HG02623 (cell line): ENCODE measurements around the gene GLS.
"Not testable (repeated sequence)": the region's sequence is repeated elsewhere in the genome, so short reads cannot be mapped to it uniquely, and the experiment has no call there.

Experiments
- ATAC-seq: cut with Tn5 transposase; IDR thresholded peaks from one replicate; pipeline ENCODE4 v1.9.1; 2021; ENCODE audit warnings: moderate library complexity; ENCODE audit not compliant: unreplicated experiment

GLS gene

DNA sequence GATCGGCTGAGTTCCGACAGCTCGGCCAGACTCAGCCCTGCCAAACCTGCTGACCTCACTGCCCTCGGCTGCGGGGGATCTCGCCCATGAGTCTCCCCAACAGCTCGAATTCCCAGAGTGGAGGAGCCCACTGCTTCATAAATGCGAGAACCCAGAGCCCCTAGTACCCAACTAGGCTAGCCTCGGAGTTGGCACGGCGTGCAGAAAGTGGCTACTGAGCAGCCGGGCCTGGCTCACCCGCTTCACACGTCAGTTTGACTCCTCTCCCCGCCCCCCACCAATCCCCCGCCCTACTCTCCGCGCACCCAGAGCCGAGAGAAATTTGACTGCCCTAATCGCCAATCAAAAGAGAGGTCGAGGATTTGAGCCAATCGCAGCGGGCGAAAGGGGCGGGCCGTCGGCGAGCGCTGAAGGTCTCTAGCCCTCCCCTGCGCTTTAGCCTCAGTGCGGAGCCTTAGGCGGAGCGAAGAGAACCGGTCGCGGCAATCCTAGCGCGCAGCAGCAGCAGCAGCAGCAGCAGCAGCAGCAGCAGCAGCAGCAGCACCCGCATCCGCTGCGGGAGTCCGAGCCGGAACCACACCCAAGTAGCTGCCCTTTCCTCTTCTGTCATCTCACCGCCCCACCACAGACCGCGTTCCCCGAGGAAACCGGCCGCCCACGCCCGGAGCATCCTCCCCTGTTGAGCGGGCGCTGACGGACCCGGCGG lies at the start of gene GLS:
Gene GLS (plus strand): TSS at position 444 of the 706 bp plus-strand sequence. CDS start 264 bp downstream, outside the sequence.
- ATAC-seq = peak; percentile 60

DNA sequence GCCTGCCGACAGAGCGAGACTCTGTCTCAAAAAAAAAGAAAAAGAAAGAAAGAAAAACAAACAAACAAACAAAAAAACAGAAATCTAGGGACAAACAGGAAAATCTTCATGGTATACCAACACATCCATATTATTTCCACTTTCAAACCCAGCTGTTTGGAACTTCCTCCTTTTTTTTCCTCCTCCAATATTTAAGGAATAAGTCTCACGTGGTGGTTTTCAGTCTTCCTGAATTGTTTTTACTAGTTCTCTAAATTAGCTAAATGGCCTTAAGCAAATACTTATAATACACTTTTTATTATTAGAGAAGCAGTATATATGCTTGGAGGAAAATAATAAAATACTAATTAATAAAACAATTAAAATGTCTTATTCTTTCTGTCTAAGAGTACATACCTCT lies 48.7 kb upstream of the GLS start:
- no peak for ATAC-seq

DNA sequence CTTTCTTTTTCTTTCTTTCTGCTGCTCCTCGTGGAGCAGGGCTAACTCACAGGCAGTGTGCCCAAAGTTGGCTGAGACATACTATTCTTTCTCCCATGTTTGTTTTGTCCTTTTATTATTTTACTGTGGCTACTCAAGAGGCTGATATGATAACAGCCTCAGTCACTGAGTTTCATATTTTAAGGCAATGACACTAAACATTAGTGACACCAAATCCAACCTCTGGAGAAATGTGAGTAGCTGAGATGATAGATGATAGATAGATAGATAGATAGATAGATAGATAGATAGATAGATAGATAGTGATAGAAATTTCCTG lies 45.8 kb upstream of the GLS start:
- no peak for ATAC-seq

DNA sequence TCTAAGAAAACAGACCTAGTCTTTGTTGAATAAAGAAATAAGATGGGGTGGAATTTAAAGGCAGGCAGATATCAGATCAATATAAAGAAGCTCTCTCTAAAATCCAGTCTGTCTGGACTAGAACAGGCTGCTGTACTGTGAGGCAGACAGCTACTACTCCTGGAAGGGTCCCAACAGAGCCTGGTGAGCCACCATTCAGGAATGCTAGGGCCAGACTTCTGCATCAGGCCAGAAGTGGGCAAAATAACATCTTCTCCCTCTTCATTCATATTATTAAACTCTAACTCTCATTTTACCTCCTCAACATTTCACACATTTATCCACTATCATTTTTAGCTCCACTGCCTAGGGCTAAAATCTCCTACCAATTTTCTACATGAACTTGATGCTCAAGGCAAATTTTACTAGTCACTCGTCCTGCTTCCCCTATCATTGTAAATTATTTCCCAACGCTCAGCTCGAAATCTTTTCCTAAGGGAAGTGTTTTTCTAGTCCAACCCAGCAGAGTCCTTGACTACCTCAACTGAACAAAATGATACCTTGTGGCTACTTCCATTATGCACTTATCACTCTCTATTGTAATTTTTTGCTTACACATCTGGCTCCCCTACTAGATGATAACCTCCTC lies 45.2 kb upstream of the GLS start:
- no peak for ATAC-seq

DNA sequence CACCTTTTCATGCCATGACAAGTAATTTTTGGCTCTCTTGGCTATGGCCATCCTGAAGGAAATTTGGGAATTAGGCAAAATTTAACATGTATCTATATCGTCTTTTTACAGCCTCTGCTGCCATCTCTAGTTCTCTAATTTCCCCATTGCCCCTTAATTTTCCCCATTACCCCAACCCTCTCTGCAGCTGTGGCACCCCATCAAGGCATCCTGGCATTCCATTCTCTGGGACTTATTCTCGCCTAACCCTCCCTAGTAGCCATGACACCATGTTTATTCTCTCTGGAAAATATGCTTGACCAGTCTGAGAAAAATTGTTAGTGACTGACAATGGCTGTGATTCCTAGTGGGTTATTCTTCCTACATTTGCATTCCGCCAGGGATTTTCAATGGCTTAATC lies 43.9 kb upstream of the GLS start:
- no peak for ATAC-seq

DNA sequence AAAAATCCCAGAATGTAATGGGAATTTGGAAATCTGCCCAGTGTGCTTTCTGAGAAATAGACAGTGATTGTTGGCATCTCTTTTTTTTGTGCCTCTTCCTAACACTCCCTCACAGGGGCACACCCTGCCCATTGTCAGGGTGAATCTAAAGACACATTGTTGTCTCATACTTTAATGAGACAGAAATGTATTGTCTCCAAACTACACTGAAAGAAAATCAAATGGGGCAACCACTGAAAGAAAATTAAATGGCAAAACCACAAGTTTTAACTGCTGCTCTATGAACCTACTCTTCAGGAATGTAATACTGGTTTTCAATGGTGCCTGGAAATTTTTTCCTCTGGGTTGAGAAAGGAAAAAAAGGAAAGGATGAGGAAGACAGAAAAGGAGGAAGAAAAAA lies 43.2 kb upstream of the GLS start:
- ATAC-seq = no peak

DNA sequence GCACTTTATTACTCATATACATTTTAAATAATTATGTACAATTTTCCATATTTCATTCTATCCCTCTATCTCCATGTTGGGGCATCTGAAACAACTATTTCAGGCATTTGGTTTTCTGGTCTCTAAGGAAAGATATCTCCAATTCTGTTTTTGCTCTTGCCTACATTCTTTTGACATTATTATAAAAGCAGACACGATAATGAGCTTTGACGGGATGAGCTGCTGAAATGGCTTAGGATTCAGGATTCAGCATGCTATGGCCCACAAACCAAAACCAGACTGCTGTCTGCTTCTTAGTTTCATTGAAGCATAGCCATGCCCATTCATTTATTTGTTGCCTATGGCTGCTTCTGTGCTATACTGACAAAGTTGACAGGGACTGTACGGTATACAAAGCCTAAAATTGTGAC lies 42.7 kb upstream of the GLS start:
- ATAC-seq = no peak

DNA sequence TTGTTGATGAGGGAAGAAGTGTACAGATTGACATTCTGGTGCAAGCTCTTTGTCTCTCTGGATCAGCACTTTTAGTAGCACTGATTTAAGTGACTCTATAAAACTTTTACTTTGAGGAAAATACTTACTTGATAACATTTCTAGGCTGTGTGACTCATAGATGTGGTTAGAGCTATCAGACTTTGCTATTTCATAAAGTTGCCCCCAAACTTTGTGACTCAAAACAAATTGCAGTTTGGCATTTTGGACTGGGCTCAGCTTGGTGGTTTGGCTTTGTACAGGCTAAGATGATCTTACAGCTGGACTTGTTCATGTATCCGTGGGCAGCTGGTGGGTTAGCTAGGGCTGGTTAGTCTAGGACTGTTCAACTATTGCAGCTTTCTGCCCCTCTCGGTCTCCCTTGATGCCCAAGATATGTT lies 42.1 kb upstream of the GLS start:
- ATAC-seq = no peak

DNA sequence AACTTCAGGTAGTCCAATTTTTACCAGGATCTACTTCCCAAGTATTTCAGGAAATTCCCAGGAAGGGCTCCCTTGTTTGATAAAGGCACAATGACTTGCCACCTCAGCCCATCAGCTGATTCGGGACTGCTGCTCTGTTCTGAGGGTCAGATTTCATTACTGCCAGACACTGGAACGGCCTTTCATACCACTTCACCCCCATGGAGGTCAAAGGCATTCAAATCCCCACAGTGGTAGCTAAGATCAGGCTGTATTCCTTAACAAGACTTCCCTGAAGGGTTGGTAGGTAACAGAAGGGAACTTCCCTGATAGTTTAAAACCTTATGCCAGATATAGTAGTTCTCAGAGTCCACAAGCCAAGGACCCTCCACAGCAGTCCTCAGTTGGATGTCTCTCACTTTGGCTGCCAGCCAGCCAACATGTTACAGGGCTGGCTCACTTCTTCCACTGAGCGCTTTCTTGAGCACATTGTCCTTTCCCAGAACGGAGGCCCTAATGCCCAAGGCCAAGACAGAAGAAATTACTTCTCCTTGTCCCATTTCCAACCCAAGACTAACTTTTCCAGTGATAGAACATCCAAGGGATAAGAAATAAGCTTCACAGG lies 40.0 kb upstream of the GLS start:
- no peak for ATAC-seq

DNA sequence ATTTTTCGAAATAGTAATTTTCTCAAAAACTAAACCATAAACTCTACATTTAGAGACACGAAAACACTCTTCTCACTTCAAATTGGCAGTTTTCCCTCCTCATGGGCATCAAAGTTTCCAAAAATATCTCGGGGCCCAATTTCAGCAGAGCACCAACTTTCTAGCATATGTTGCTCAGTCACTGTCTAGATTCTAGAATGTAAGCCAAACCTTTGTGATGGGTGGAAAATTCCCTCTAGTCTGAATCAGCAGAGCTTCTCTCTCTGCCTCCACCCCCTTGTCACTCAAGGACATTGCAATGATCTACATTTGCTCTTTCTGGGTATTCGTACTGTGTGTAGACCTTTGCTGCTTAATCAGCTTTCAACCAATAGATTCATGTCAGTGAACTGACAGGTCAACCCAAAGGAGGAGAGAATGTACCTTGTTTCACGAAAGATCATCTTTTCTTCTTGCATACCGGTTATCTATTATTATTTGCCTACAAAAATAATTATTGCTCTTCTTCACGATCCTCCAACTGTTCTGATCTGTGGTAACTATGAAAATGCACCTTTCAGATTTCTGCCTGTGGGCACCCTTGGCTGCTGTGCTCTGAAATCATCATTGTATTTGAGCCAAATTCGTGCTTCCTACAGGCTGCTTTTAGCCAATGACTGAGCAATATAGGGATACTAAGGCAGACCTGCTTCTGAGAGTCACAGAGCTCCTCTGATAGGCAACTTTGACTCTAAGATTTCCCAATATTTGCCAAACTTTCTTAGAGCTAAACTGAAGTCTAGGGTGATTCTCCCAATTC lies 38.7 kb upstream of the GLS start:
- ATAC-seq = no peak

DNA sequence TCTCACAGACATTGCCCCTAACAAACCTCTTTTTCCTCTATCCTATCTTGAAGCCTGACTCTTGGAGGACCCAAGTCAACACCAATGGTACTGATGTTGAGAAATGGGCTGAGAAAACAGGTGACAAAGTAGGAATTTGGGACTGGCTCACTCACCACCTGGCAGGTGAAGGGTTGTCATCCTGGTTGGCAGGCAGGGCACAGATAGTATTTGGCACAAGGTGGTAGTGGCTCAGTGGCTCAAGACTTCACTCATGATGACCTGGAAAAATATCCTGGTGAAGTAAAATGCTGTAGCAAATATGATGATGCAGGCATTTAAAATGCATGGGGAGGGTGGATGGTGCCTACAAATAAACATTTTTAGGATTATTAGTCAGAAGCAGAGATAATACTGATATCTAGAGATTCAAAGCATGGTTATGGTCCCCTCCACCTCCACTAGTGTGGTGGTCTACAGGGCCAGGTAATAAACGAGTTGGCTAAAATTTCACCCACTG lies 38.0 kb upstream of the GLS start:
- no peak for ATAC-seq

DNA sequence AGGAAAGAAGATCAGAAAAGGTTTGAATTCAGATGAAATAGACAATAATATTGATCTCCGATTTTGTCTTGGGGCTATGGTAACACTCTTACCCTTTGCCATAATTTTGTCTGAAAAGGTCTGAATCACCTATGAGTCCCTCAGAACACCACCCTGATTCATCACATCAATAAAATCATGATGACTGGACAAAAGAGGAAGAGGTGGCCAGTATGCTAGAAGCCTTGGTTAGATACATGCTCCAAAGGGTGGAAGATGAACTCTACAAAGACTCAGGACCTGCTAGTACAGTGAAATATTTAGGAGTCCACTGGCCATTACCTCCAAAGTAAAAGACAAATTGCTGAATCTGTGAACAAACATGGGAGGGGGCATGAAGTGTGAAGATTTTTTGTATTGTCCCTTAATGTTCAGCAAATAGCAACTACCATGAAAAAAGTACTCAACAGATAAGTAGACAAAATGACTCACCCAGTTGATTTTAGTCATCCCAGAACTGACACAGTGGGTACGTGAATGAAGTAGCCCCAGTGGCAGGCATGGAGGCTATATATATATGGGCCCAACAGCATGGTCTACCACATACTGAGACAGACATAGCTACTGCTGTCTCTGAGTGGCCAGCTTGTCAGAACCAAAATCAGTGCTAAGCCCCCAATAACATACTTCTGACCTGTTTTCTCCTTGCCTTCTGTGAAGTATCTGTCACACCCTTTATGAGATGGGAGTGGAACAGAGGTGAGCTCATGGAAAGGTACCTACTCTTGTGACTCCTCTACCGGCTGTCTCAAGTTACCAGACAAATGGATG lies 36.5 kb upstream of the GLS start:
- ATAC-seq = peak; percentile 92

DNA sequence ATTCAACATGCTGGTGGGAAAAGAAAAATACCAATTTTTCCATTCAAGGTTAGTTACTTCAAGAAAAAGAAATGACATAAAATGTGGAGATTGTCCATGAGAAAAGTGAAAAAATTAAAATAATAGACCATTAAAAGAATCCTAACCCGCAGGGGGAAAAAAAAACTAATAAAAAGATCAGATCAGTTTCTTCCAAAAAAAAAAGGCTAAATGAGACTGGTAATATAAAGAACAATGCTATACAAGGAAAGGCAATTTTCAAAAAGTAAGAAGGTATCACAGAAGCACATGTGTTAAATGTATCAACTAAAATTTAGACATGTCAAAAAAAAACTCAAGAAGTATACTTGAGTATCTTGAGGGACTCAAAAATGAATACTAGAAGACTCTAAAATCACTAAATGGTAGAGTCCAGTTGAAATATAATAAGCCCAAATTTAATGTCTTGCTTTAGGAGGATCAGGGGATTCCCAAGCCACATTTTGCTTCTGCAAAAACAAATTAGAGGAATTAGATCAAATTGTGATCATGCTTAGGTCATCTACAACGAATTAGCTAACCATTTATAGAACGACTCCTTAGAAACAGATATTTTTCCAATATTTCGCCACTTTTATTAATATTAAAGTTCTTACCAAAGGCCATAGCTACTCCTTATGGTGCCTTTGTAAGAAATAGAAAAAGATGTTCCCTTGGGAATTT lies 35.8 kb upstream of the GLS start:
- no peak for ATAC-seq

DNA sequence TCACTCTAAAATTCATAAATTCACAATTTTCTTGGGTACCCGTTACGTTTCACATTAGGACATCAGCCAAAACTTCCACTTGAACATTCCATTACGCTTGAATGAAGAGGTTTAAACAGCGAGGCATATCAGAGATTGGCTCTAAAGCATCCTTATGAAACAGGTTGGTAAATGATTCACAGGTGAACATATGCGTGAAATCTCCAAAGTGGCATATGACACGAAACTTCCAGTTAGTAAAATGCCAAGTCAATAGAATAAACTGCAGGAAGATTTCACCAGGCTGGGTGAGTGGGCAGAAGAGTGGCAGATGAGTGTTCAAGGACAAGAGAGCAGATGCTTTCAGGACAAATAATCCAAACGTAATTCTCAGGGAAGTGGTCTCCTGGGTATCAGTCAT lies 33.9 kb upstream of the GLS start:
- no peak for ATAC-seq

DNA sequence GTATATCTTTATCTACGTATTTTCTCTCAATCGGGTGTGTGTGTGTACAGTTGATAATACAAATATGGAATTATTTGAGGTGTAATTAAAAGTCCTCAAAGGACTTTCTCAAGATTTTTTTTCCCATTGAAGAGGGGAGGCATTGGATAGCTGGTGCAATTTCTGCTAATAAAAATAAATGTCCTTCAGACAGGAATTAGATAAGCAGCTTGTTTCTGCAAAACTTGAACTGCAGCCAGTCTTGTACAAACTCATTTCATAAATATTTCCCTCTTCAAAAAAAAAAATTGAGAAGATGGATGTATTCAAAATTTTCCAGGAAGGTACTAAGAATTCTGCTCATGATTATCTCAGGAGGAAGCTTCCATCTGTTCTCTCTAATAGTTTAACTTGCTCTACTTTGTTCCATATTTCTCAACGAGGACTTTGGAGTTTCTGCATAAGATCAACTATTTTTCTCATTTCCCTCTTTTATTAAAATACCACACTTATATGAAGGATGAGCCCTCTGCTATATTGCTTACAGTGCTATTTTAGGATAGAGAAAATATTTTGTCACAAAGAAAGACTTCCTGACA lies 33.0 kb upstream of the GLS start:
- no peak for ATAC-seq

DNA sequence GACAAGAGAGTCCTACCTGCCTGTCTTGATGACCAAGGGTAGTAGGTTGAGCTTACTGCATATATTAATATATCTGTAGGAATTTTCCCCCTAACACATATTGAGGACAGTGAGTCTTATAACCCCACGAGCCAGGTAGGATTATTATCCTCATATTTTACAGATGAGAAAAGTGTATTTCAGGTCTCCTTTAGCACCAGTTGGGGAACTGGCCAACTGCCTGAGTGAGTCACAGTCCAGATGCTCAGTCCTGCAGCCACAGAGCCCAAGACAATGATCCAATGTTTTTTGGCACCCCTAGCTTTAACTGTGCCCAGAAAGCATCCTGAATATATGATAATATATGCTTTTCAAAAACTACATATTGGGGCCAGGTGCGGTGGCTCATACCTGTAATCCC lies 30.8 kb upstream of the GLS start:
- no peak for ATAC-seq

DNA sequence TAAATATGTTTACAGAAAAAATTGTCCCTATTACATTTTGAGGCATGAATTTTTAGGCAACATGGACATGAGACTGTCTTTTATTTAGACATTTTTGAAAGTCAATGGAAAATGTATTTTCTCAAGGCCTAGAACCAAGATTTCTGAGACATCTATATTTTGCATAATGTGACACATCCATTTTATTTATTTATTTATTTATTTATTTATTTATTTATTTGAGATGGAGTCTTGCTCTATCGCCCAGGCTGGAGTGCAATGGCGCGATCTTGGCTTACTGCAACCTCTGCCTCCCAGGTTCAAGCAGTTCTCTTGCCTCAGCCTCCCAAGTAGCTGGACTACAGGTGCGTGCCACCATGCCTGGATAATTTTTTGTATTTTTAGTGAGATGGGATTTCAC lies 27.6 kb upstream of the GLS start:
- not testable (repeated sequence) for ATAC-seq

DNA sequence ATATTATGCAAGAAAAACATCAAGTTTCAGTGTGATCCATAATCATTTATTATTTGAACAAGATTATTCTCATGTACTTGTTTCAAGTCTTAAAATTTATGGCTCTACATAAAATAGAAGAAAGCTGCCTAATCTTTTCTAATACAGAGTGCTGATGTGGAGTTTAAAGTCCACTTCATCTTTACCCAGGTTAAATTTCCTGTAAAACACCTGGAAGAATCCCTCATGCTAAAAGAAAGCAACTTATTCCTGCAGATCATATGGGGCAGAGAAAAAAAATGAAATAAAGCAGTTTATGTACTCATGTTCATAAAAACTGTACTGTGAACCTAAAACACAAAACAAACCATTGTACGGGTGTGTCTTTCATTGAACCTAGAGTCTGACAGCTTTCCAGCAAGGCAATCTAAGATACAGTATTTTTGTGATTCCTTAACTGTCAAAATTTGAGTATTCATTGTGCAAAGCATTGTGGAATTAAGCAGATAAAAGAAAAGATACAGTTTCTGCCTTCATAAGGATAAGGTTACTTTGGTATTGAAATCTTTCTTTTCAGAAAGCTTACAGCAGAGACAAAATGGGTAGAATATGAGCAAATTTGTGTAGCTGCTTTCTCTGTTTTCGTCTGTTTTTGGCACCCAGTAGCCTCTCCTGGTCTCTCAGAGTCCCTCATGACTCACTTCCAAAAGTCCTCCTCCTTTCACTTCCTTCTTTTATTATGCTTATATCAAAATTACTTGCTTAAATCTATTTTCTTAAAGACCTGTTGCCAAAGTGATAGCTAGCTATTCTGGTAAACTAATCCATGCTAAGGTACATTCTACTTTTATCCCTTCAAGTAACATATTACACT lies 26.9 kb upstream of the GLS start:
- ATAC-seq = no peak

DNA sequence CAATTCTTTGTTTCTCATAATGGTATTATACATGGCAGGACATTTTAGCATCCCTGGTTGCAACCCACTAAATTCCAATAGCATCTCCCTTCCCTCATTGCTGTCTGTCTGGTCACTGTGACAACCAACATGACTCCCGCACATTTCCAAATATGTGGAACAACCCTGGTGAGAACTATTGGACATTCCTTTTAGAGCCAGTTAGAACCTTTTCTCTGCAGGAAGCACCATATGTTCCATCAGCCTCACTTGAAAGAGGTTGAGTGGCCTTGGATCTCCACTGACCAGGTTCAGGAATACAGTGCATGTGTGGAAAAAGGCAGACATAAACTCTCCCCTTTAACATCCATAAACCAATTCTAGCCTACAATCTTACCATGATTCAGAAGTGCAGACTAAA lies 25.9 kb upstream of the GLS start:
- no peak for ATAC-seq
